ENCODE measurements around the gene RDX. TPM values are rescaled to one million over a fixed set of nuclear protein-coding genes. Genes with fewer than 3 reads are reported as not detected.
A peak's percentile ranks its signal among the peaks of the same experiment; 100 is the strongest.
"Not testable (repeated sequence)": the region's sequence is repeated elsewhere in the genome, so short reads cannot be mapped to it uniquely, and the experiment has no call there.

Gene RDX
- total RNA-seq, 1 donor from 2014 or later, result 115 TPM

GRCh38 chr11:110290591-110291334 lies 5.7 kb downstream of the RDX start:
- no peaks in the 10 kb centered on the region for H3K27me3 Mint-ChIP-seq
- peaks cover 6% of the 10 kb centered on the region for H3K36me3 Mint-ChIP-seq
- TF ChIP-seq CTCF (conservative IDR thresholded peaks at IDR 0.05), result no peak
- H3K4me3 Mint-ChIP-seq, result no peak overlapping the region
- no peaks in the 10 kb centered on the region for H3K9me3 Mint-ChIP-seq
- peak overlapping the region; percentile 62 for H3K27ac Mint-ChIP-seq
- H3K4me1 Mint-ChIP-seq (ENCODE audit: unreplicated experiment), result peaks cover 29% of the 10 kb centered on the region
- DNase-seq (ENCODE audit: extremely low spot score, unreplicated experiment), result no peak

DNA sequence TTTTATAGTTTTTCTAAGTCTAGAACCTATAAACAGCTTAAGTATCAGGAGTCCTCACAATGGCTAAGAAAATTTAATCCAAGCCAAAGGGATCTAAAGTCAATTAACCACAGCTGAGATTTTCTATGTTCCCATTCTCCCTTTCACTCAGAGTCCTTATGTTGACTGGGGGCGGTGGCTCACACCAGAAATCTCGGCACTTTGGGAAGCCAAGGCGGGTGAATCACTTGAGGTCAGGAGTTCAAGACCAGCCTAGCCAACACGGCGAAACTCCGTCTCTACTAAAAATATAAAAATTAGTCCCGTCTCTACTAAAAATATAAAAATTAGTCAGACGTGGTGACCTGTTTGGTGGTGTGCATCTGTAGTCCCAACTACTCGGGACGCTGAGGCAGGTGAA lies 6.9 kb downstream of the RDX start:
- DNase-seq (ENCODE audit: extremely low spot score, unreplicated experiment), result no peak
- peaks cover 25% of the 10 kb centered on the region for H3K4me1 Mint-ChIP-seq (ENCODE audit: unreplicated experiment)
- no peak overlapping the region for H3K4me3 Mint-ChIP-seq
- no peak overlapping the region for H3K27ac Mint-ChIP-seq
- H3K27me3 Mint-ChIP-seq, result no peaks in the 10 kb centered on the region
- peaks cover 6% of the 10 kb centered on the region for H3K36me3 Mint-ChIP-seq
- TF ChIP-seq CTCF (conservative IDR thresholded peaks at IDR 0.05), result no peak
- no peaks in the 10 kb centered on the region for H3K9me3 Mint-ChIP-seq

- TF ChIP-seq CTCF (conservative IDR thresholded peaks at IDR 0.05), result no peak
- Mint-ChIP-seq H3K36me3 (peaks cover 6% of the 10 kb centered on the region), H3K4me1 (ENCODE audit: unreplicated experiment) (peaks cover 15% of the 10 kb centered on the region), H3K4me3 (no peak overlapping the region), H3K9me3 (no peaks in the 10 kb centered on the region), H3K27ac (peak overlapping the region; percentile 35), H3K27me3 (no peaks in the 10 kb centered on the region)
- DNase-seq (ENCODE audit: extremely low spot score, unreplicated experiment), result no peak
Measured at GRCh38 chr11:110287537-110287936, 8.9 kb downstream of the RDX start.

- no peak for DNase-seq (ENCODE audit: extremely low spot score, unreplicated experiment)
- no peak overlapping the region for H3K27ac Mint-ChIP-seq
- peak; percentile 65 for TF ChIP-seq CTCF (conservative IDR thresholded peaks at IDR 0.05)
- no peak overlapping the region for H3K4me3 Mint-ChIP-seq
- H3K9me3 Mint-ChIP-seq, result no peaks in the 10 kb centered on the region
- peaks cover 9% of the 10 kb centered on the region for H3K36me3 Mint-ChIP-seq
- peaks cover 18% of the 10 kb centered on the region for H3K4me1 Mint-ChIP-seq (ENCODE audit: unreplicated experiment)
- no peaks in the 10 kb centered on the region for H3K27me3 Mint-ChIP-seq
Measured at GRCh38 chr11:110286298-110287040, 9.9 kb downstream of the RDX start.

GRCh38 chr11:110283862-110284261 lies 12.6 kb downstream of the RDX start:
- Mint-ChIP-seq H3K4me1 (ENCODE audit: unreplicated experiment) (peaks cover 19% of the 10 kb centered on the region), H3K9me3 (no peaks in the 10 kb centered on the region), H3K4me3 (no peak overlapping the region), H3K27ac (no peak overlapping the region), H3K27me3 (no peaks in the 10 kb centered on the region), H3K36me3 (peaks cover 7% of the 10 kb centered on the region)
- TF ChIP-seq CTCF (conservative IDR thresholded peaks at IDR 0.05), result no peak
- DNase-seq (ENCODE audit: extremely low spot score, unreplicated experiment), result no peak

- H3K36me3 Mint-ChIP-seq, result peaks cover 28% of the 10 kb centered on the region
- DNase-seq (ENCODE audit: extremely low spot score, unreplicated experiment); H3K27ac Mint-ChIP-seq; H3K9me3 Mint-ChIP-seq; H3K27me3 Mint-ChIP-seq; H3K4me1 Mint-ChIP-seq (ENCODE audit: unreplicated experiment); H3K4me3 Mint-ChIP-seq: not testable (repeated sequence)
Measured at GRCh38 chr11:110280595-110280994, 15.8 kb downstream of the RDX start.
